B cell (primary cell): ENCODE measurements around the gene CIZ1. TPM values are rescaled to one million over a fixed set of nuclear protein-coding genes. Genes with fewer than 3 reads are reported as not detected.

Source experiments
- ATAC-seq: fragments of 200-7000 bp; cut with Tn5 transposase; one replicate; pipeline ENCODE4 v1.10.0; 2021; ENCODE audit warnings: low read depth, mild to moderate bottlenecking, moderate number of reproducible peaks, moderate library complexity
- CTCF ChIA-PET: fragments of 350-600 bp; sonication (Branson Sonifier 250); formaldehyde crosslinking; loops from one replicate; lab custom pipeline; 2021; ENCODE audit warnings: antibody characterized with exemption, inconsistent platforms; lab: Charles Lee
- POLR2A ChIA-PET: fragments of 350-600 bp; sonication (Branson Sonifier 250); formaldehyde crosslinking; loops from one replicate; lab custom pipeline; 2021; ENCODE audit warnings: antibody characterized with exemption; lab: Charles Lee
- DNase-seq: peaks from one replicate; pipeline ENCODE4 v3.0.0; 2013
- H2AFZ ChIP-seq: 2 replicates; pipeline ENCODE4 v1.6.1; 2012; ENCODE audit warnings: mild to moderate bottlenecking, low read depth, low read length; ENCODE audit not compliant: insufficient read depth, poor library complexity, severe bottlenecking
- H3K27ac ChIP-seq, 2 donors: 1 replicate in 1 of 2; 2 replicates in 1 of 2; pipeline ENCODE4 v1.5.1; 2012 to 2013; ENCODE audit warnings: low read length in 2 of 2, mild to moderate bottlenecking in 2 of 2, moderate library complexity in 1 of 2
- H3K27me3 ChIP-seq, 4 experiments: fragments of 200-600 bp in 1 of 4; sonication (generic) in 1 of 4; replicated peaks in 1 of 4; 1 replicate in 2 of 4; 2 replicates in 2 of 4; pipeline versions ENCODE4 v1.6.1 to v1.7.0; 2013 to 2016; ENCODE audit warnings: low read length in 3 of 4, mild to moderate bottlenecking in 2 of 4, mixed read lengths in 1 of 4, moderate library complexity in 1 of 4; ENCODE audit not compliant: insufficient read depth in 4 of 4, control insufficient read depth in 3 of 4; ENCODE audit errors: control extremely low read depth in 1 of 4
- H3K36me3 ChIP-seq, 2 experiments: replicated peaks in 1 of 2; 1 replicate in 1 of 2; 2 replicates in 1 of 2; pipeline versions ENCODE4 v1.6.1 to v1.7.1; 2013; ENCODE audit warnings: low read length in 1 of 2; ENCODE audit not compliant: insufficient read depth in 2 of 2, control insufficient read depth in 1 of 2; ENCODE audit errors: control extremely low read depth in 1 of 2, extremely low read depth in 1 of 2
- H3K4me1 ChIP-seq, 2 donors: fragments of 200-600 bp in 1 of 2; sonication (generic) in 1 of 2; 1 replicate in 1 of 2; 2 replicates in 1 of 2; pipeline versions ENCODE4 v1.5.1 to v1.6.1; 2013 to 2017; ENCODE audit warnings: low read length in 2 of 2; ENCODE audit not compliant: control insufficient read depth in 2 of 2, insufficient read depth in 2 of 2
- H3K4me2 ChIP-seq: replicated peaks from 2 replicates; pipeline ENCODE3; 2012; ENCODE audit warnings: mild to moderate bottlenecking, low read depth, low read length; ENCODE audit not compliant: poor library complexity, severe bottlenecking
- H3K4me3 ChIP-seq, 5 experiments: fragments of 200-600 bp in 1 of 5; sonication (generic) in 1 of 5; 1 replicate in 3 of 5; 2 replicates in 2 of 5; pipeline versions ENCODE4 v1.5.1 to v1.7.0; 2011 to 2016; ENCODE audit warnings: low read length in 4 of 5, mild to moderate bottlenecking in 4 of 5, low read depth in 2 of 5, control low read depth in 1 of 5, moderate library complexity in 1 of 5; ENCODE audit not compliant: insufficient read depth in 1 of 5; ENCODE audit errors: control extremely low read depth in 1 of 5, extremely low read depth in 1 of 5
- H3K79me2 ChIP-seq: fragments of 200-600 bp; sonication (generic); one replicate; pipeline ENCODE4 v1.6.0; 2016; ENCODE audit warnings: low read length; ENCODE audit not compliant: control insufficient read depth, insufficient read depth
- H3K9ac ChIP-seq: fragments of 200-600 bp; sonication (generic); 2 replicates; pipeline ENCODE4 v1.6.1; 2017; ENCODE audit warnings: mild to moderate bottlenecking, low read length, moderate library complexity
- H3K9me3 ChIP-seq, 3 donors: one replicate each; pipeline versions ENCODE4 v1.6.1 to v1.7.1; 2013; ENCODE audit warnings: low read length in 2 of 3; ENCODE audit not compliant: control insufficient read depth in 2 of 3, insufficient read depth in 1 of 3; ENCODE audit errors: control extremely low read depth in 1 of 3
- H4K20me1 ChIP-seq: 2 replicates; pipeline ENCODE4 v1.6.0; 2012; ENCODE audit warnings: mild to moderate bottlenecking, low read length; ENCODE audit not compliant: insufficient read depth, control insufficient read depth, poor library complexity, severe bottlenecking
- H3K27ac Mint-ChIP-seq: one replicate; pipeline ENCODE4 v1.8.0; 2021; ENCODE audit warnings: mixed read lengths
- H3K27me3 Mint-ChIP-seq: one replicate; pipeline ENCODE4 v1.8.0; 2021; ENCODE audit warnings: mixed read lengths
- H3K4me1 Mint-ChIP-seq: one replicate; pipeline ENCODE4 v1.8.0; 2021; ENCODE audit warnings: mixed read lengths
- H3K4me3 Mint-ChIP-seq: one replicate; pipeline ENCODE4 v1.8.0; 2021; ENCODE audit warnings: mixed read lengths
- H3K9me3 Mint-ChIP-seq: one replicate; pipeline ENCODE4 v1.8.0; 2022; ENCODE audit warnings: mixed read lengths; ENCODE audit not compliant: insufficient read depth
- EZH2 ChIP-seq: IDR thresholded peaks from 2 replicates; pipeline ENCODE4 v1.6.1; 2012; ENCODE audit warnings: borderline replicate concordance, low read depth, mild to moderate bottlenecking, moderate library complexity, low read length; ENCODE audit not compliant: insufficient read depth, poor library complexity, severe bottlenecking
- WGBS: methylation state at CpG from one replicate; pipeline ENCODE4 v1.1.5; 2013; ENCODE audit warnings: missing lambda C conversion rate; ENCODE audit not compliant: insufficient coverage; 5-methylcytosine and 5-hydroxymethylcytosine counted together
- intact Hi-C: fragments of 100-400 bp; cut with micrococcal nuclease; formaldehyde crosslinking; loops from one replicate; pipeline ENCODE4 v1.10.0; 2022
- polyA plus RNA-seq: library from polyadenylated mRNA; depleted of rRNA; stranded (reverse); fragments of >200 nt; gene quantifications from 2 replicates; pipeline ENCODE4 v1.2.3, GENCODE V29; 2012
- total RNA-seq, 2 donors: library from RNA; stranded (reverse); fragments of 120-200 nt in 1 of 2; gene quantifications; 1 replicate in 1 of 2; 2 replicates in 1 of 2; pipeline versions ENCODE4 v1.2.3 to v1.2.4, GENCODE V29; 2013 to 2022
- TF ChIP-seq, protein P1 (sequence below): fragments of 200-600 bp; IDR thresholded peaks from one replicate; pipeline ENCODE4 v1.8.0; 2022; ENCODE audit warnings: antibody characterized with exemption, mild to moderate bottlenecking

The CIZ1 gene
- total and polyA plus RNA-seq, 2 donors (not counting 1 experiment from before 2014, with no cell fraction given) = 79.9 to 160 TPM

DNA sequence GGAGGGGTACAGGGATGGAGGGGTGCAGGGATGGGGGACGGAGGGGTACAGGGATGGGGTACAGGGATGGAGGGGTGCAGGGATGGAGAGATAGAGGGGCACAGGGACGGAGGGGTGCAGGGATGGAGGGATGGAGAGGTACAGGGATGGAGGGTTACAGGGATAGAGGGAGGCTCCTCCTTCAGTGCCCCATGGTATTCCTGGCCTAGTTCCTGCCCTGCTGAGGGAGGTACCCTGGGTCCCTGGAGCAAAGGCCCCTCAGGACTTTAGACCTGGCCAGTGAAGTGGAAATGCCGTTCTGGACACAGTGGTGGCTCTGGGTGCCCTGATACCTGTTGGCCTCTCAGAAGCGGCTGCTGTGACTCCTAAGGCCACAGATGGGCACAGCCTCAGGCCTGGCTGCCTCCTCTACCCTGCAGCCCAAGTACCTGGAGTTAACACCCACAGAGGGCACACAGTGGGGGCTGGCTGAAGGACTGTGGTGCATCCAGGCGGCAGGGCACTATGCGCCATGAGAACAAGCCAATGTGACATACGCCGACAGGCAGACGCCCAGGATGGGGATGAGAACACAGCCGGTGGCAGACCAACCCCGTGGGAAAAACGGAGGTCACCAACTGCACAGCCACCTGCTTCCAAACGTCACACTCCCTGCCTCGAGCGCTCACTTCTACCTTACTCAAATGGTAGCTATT, 72.3 kb downstream of the CIZ1 start:
- ChIA-PET CTCF (interaction anchor here (1.0 to 1.3 kb wide), 2 partner anchors 46 to 175 kb away, joined by 3 to 4 read pairs; no protein-coding TSS in a partner anchor), POLR2A (no interaction called here)
- Histone ChIP-seq H2AFZ (no peak overlapping the region), H3K4me3 (no peak overlapping the region), H3K36me3 (peaks cover 0 to 28% of the 10 kb centered on the region in 2 experiments), H3K9me3 (peaks cover 0 to 6% (median 0%) of the 10 kb centered on the region in 3 donors), H3K4me2 (no peak overlapping the region), H3K9ac (no peak overlapping the region), H3K27ac (no peak overlapping the region), H3K79me2 (peaks cover 8% of the 10 kb centered on the region), H3K27me3 (no peaks in the 10 kb centered on the region), H4K20me1 (peaks cover 6% of the 10 kb centered on the region), H3K4me1 (peaks cover 37 to 42% of the 10 kb centered on the region in 2 donors)
- Mint-ChIP-seq H3K9me3 (no peaks in the 10 kb centered on the region), H3K4me1 (peaks cover 35% of the 10 kb centered on the region), H3K27ac (no peak overlapping the region), H3K4me3 (no peak overlapping the region), H3K27me3 (no peaks in the 10 kb centered on the region)
- TF ChIP-seq, protein P1, sequence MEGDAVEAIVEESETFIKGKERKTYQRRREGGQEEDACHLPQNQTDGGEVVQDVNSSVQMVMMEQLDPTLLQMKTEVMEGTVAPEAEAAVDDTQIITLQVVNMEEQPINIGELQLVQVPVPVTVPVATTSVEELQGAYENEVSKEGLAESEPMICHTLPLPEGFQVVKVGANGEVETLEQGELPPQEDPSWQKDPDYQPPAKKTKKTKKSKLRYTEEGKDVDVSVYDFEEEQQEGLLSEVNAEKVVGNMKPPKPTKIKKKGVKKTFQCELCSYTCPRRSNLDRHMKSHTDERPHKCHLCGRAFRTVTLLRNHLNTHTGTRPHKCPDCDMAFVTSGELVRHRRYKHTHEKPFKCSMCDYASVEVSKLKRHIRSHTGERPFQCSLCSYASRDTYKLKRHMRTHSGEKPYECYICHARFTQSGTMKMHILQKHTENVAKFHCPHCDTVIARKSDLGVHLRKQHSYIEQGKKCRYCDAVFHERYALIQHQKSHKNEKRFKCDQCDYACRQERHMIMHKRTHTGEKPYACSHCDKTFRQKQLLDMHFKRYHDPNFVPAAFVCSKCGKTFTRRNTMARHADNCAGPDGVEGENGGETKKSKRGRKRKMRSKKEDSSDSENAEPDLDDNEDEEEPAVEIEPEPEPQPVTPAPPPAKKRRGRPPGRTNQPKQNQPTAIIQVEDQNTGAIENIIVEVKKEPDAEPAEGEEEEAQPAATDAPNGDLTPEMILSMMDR = no peak
- TF ChIP-seq EZH2 = no peak
- no peak for ATAC-seq
- DNase-seq = no peak
- 79% methylated on average over 8 of the region's 15 CpGs for WGBS
- intact Hi-C loops = loop anchor here (5.0 kb wide), 2 partner anchors 142 to 162 kb away; no protein-coding TSS in a partner anchor

DNA sequence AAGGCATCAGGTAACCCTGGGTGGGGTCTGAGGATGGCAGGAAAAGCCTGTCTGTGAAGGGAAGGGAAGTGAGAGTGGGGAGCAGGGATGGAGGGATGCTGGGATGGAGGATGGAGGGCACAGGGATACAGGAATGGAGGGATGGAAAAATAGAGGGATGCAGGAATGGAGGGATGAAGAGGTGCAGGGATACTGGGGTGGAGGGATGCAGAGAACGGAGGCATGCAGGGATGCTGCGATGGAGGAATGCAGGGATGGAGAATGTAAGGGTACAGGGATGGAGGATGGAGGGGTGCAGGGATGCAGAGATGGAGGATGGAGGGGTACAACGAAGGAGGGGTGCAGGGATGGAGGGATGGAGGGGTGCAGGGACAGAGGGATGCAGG, 72.9 kb downstream of the CIZ1 start:
- H3K4me3 Mint-ChIP-seq = no peak overlapping the region
- no peaks in the 10 kb centered on the region for H3K9me3 Mint-ChIP-seq
- intact Hi-C loops = loop anchor here (5.0 kb wide), 2 partner anchors 141 to 161 kb away; no protein-coding TSS in a partner anchor
- ATAC-seq (no peak), DNase-seq (no peak)
- 65% methylated on average over 3 of the region's 3 CpGs for WGBS
- Histone ChIP-seq H3K9ac (no peak overlapping the region), H3K79me2 (peaks cover 8% of the 10 kb centered on the region), H4K20me1 (peaks cover 6% of the 10 kb centered on the region), H3K4me3 (no peak overlapping the region), H3K9me3 (peaks cover 0 to 6% (median 0%) of the 10 kb centered on the region in 3 donors), H3K4me2 (no peak overlapping the region), H2AFZ (no peak overlapping the region), H3K36me3 (peaks cover 0 to 29% of the 10 kb centered on the region in 2 experiments), H3K27me3 (no peaks in the 10 kb centered on the region), H3K27ac (no peak overlapping the region), H3K4me1 (peaks cover 37 to 42% of the 10 kb centered on the region in 2 donors)
- no peaks in the 10 kb centered on the region for H3K27me3 Mint-ChIP-seq
- H3K4me1 Mint-ChIP-seq = peaks cover 37% of the 10 kb centered on the region
- ChIA-PET CTCF (interaction anchor here (0.7 to 5.7 kb wide), 16 partner anchors 9 to 175 kb away, joined by 3 to 49 read pairs (median 8); partner anchors contain the start of gene PTGES2), POLR2A (interaction anchor here (1.0 to 1.2 kb wide), 2 partner anchors 127 to 141 kb away, joined by 3 to 8 read pairs; no protein-coding TSS in a partner anchor)
- TF ChIP-seq EZH2 = no peak
- TF ChIP-seq, protein P1 = no peak
- no peak overlapping the region for H3K27ac Mint-ChIP-seq
